VCaP (cell line): Measurements from ENCODE around the gene GATA2.

Experiments
- H3K27ac ChIP-seq: fragments of 450-650 bp; 2 replicates; pipeline ENCODE4 v1.5.1; 2017
- CTCF ChIP-seq: fragments of 450-650 bp; conservative IDR thresholded peaks from 2 replicates; pipeline ENCODE4 v1.5.1; 2017; ENCODE audit warnings: mild to moderate bottlenecking, moderate library complexity

The GATA2 gene

DNA sequence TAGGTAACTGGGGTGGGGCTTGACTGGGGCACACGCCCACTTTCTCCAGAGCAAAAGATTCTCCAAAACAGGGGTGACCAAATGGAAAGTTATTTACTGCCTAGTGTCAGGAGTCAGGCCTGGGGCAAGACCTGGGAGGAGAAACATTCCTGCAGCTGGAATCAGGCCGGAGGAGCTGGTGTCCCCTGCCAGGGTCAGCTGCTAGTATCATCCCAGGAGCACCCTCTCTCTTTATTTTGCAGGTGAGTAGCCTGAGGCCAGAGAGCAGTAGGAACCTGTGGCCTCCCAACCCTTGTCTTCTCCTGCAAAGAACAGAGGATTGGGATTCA, 59.2 kb downstream of the GATA2 start:
- peak overlapping the region; percentile 92 for H3K27ac ChIP-seq

DNA sequence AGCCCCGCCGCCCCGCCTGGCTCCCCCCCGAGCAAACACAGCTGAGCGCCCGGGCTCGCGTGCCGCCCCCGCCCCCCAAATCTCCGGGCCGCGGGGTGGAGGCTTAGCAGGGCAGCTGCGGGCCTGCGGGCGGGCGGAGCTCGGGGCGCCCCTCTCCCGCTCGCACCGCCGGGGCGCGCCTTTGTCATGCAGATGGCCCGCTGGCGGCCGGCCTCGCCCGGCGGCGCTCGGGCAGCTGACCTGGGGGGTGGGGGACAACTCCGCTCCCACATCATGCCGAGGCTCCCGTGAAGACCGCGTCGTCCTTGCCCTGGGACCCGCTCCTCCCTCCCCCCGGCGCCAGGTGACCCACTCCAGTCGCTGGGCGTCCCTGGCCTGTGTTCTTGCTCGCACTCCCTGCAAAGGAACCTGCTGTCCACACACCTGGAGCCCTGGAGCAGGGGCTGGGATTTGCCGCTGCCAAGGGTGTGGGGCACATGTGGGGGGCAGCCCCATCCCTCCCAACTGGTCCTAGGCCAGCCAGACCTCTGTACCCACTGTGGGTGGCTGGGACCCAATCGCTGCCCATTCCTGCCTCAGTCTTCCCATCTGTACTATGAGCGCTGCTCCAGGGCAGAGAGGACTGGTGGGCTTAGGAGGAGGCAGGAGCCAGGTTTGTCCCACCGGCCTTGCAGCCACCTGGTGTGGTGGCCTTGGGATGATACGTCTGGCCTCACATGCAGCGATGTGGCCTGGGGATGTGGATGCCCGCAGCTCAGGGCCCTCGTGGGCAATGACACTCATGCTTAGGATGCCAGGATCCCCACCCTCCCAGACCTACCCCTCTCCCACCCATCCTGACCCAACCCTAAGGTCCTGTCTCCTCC, 59.8 kb downstream of the GATA2 start:
- H3K27ac ChIP-seq = peak overlapping the region; percentile 92
- TF ChIP-seq CTCF = no peak

More for the DNA sequence above, 59.2 kb downstream of the GATA2 start:
- no peak for TF ChIP-seq CTCF

DNA sequence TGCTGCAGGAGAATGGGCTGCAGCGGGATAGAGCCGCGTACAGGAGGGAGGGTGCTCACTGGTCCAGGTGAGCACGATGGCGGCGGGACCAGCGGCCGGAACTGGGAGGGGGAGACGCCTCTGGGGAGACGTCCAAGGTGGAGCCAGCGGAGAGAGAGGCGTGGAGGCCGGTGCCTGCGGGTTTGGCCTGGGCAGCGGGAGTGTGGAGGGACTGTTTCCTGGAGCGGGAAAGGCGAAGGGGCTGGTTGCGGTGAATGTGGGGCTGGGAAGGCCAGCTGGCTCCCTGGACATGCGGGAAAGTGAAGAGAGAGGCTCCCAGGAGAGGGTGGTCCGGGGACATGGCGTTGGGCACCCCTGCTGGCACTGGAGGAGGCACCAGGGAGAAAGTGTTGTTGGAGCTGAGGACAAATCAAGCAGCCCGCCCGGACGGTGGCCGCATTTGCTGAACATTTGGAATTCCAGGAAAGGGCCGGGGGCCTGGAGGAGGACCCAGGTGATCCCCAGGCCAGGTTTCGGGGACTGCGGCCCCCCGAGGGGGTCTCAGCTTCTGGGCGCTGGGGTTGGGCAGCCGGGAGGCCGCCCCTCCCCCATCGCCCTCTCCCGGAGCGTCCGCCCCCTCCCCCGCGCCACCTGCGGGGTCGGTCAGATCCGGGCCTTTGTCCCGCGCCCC, 60.6 kb downstream of the GATA2 start:
- no peak for TF ChIP-seq CTCF
- H3K27ac ChIP-seq = peak overlapping the region; percentile 92

GRCh38 chr3:128431803-128432300, 61.1 kb downstream of the GATA2 start:
- TF ChIP-seq CTCF = no peak
- peak overlapping the region; percentile 92 for H3K27ac ChIP-seq

DNA sequence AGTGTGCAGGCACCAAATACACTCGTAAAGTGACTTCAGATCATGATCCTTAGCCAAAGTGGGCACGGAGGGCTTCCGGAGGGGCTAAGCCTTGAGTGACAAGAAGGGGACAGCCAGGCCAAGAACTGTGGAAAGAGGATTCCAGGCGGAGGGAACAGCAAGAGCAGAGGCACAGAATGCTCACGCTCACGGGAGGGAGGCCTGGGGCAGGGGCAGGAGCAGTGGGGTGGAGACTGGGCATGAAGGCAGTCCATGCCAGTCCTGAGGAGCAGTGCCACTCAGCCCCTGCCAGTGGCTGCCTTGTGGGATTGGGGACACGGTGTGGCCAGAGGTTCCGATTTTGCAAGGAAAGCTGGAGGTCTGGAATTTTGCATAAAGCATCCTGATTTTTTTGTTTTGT, 62.3 kb downstream of the GATA2 start:
- TF ChIP-seq CTCF = no peak
- H3K27ac ChIP-seq = peak overlapping the region; percentile 92; the same call in 1 of the 2 replicates

- H3K27ac ChIP-seq = peak overlapping the region; percentile 92; the same call in 1 of the 2 replicates
- no peak for TF ChIP-seq CTCF
These were observed 62.7 kb downstream of the GATA2 start for GRCh38 chr3:128430301-128430700.

DNA sequence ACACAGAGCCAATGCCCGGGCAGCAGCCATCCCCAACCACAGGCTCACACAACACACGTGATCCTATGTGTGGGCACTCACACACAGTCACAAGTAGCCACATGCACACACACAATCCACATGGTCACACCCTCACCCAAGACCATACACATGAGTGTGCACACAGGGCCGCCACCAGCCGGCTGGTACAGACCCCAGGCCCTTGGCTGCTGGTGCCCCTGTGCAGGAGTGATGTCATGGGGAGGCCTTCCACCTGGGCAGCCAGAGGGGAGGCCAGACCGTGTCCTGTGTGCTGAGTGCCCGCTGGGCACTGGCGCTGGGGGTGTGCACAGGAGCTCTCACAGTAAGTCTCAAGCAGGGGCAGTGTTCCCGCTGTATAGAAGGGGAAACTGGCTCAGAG, 63.2 kb downstream of the GATA2 start:
- no peak for TF ChIP-seq CTCF

More for the DNA sequence above, 63.2 kb downstream of the GATA2 start:
- peak overlapping the region; percentile 92; the same call in 1 of the 2 replicates for H3K27ac ChIP-seq
